GM18508 (cell line): ENCODE data around the gene SOS2.
"Not testable (repeated sequence)": the region's sequence is repeated elsewhere in the genome, so short reads cannot be mapped to it uniquely, and the experiment has no call there.

Source experiments
- ATAC-seq: cut with Tn5 transposase; IDR thresholded peaks from one replicate; pipeline ENCODE4 v1.9.1; 2021; ENCODE audit warnings: moderate number of reproducible peaks; ENCODE audit not compliant: insufficient read depth, unreplicated experiment

The SOS2 gene

GRCh38 chr14:50088117-50088515 is 143.3 kb downstream of the SOS2 start:
- ATAC-seq, result no peak

- ATAC-seq, result no peak
Observed at GRCh38 chr14:50087341-50088116, 143.8 kb downstream of the SOS2 start.

- no peak for ATAC-seq
Observed at GRCh38 chr14:50086321-50086711, 145.1 kb downstream of the SOS2 start.

- no peak for ATAC-seq
Observed at GRCh38 chr14:50085570-50086320, 145.6 kb downstream of the SOS2 start.

GRCh38 chr14:50084666-50085065 is 146.7 kb downstream of the SOS2 start:
- ATAC-seq, result no peak

GRCh38 chr14:50083467-50084337 is 147.7 kb downstream of the SOS2 start:
- ATAC-seq, result peak; percentile 25

GRCh38 chr14:50082784-50083466 is 148.5 kb downstream of the SOS2 start:
- ATAC-seq, result peak; percentile 51

GRCh38 chr14:50082308-50082742 is 149.1 kb downstream of the SOS2 start:
- no peak for ATAC-seq

- ATAC-seq, result not testable (repeated sequence)
Observed at GRCh38 chr14:50079103-50079502, 152.3 kb downstream of the SOS2 start.

- not testable (repeated sequence) for ATAC-seq
Observed at GRCh38 chr14:50073663-50074062, 157.7 kb downstream of the SOS2 start.

GRCh38 chr14:50072395-50072794 is 159.0 kb downstream of the SOS2 start:
- ATAC-seq, result no peak

- peak; percentile 45 for ATAC-seq
Observed at GRCh38 chr14:50070840-50071548, 160.4 kb downstream of the SOS2 start.

- ATAC-seq, result no peak
Observed at GRCh38 chr14:50070230-50070629, 161.1 kb downstream of the SOS2 start.

GRCh38 chr14:50069325-50069724 is 162.1 kb downstream of the SOS2 start:
- ATAC-seq, result no peak

- no peak for ATAC-seq
Observed at GRCh38 chr14:50068496-50068895, 162.9 kb downstream of the SOS2 start.

GRCh38 chr14:50067723-50068495 is 163.5 kb downstream of the SOS2 start:
- ATAC-seq, result no peak
